ENCODE results near the gene ATG13.

DNA sequence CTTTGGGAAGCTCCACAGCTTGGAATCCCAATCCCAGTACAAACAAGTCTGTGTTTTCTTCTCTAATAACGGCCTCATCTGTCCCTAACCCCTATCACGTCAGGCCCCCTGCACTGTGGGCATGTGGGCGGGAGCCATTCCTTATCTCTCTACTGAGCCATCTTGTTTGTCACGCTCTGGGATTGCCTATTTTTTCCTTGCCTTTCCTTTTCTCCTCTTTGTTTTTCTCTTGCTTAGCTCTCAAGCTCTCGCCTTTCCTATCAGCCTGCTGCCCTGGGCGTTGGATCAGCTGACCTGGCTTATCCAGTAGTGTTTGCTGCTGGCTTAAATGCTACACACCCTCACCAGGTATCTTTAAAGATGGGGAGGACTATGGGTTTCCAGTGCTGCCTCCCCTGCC is 47.3 kb downstream of the ATG13 start:
- no peak for TF ChIP-seq POLR2A (IDR thresholded peaks at IDR 0.05)
- TF ChIP-seq, protein P1, sequence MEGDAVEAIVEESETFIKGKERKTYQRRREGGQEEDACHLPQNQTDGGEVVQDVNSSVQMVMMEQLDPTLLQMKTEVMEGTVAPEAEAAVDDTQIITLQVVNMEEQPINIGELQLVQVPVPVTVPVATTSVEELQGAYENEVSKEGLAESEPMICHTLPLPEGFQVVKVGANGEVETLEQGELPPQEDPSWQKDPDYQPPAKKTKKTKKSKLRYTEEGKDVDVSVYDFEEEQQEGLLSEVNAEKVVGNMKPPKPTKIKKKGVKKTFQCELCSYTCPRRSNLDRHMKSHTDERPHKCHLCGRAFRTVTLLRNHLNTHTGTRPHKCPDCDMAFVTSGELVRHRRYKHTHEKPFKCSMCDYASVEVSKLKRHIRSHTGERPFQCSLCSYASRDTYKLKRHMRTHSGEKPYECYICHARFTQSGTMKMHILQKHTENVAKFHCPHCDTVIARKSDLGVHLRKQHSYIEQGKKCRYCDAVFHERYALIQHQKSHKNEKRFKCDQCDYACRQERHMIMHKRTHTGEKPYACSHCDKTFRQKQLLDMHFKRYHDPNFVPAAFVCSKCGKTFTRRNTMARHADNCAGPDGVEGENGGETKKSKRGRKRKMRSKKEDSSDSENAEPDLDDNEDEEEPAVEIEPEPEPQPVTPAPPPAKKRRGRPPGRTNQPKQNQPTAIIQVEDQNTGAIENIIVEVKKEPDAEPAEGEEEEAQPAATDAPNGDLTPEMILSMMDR (IDR thresholded peaks at IDR 0.05): no peak
- no peak for TF ChIP-seq EP300 (IDR thresholded peaks at IDR 0.05)
